ENCODE measurements around the gene ZNF592.

DNA sequence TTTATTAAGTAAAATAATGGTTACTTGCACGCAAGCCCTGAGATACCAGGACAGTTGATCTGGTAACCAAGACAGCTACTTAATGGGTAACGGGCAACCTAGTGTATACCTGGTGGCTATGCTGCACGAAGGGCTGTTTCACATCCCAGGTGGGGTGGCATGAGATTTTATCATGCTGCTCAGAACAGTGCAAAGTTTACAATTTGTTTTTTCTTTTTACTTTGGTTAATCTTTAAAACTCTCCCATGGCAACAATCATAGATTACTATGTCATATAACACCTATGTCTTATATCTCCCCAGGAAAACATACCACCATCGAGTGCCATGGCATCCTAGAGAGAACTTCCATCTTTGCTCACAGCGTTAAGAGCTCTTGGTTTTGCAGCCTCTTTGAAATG is 103.8 kb downstream of the ZNF592 start:
- no peak for TF ChIP-seq EZH2 (IDR thresholded peaks at IDR 0.05)
- TF ChIP-seq POLR2AphosphoS5 (IDR thresholded peaks at IDR 0.05; ENCODE audit: borderline replicate concordance, low read depth, low read length), result no peak

Measured in SK-N-MC (cell line).